OCI-LY1 (cell line): ENCODE results near the gene RBP7.
"Not testable (repeated sequence)": the region's sequence is repeated elsewhere in the genome, so short reads cannot be mapped to it uniquely, and the experiment has no call there.

ENCODE experiments used
- H2AFZ ChIP-seq: fragments of 200-600 bp; sonication (generic), shearing (Covaris generic); 2 replicates; pipeline ENCODE4 v1.6.0; 2014; ENCODE audit warnings: antibody characterized with exemption, mild to moderate bottlenecking, low read length
- H3F3A ChIP-seq: fragments of 200-600 bp; sonication (generic), shearing (Covaris generic); 2 replicates; pipeline ENCODE4 v1.6.0; 2014; ENCODE audit warnings: mild to moderate bottlenecking, antibody characterized with exemption, low read length, moderate library complexity; ENCODE audit not compliant: insufficient read depth
- H3K27ac ChIP-seq: fragments of 200-600 bp; sonication (generic); 2 replicates; pipeline ENCODE4 v1.5.1; 2014; ENCODE audit warnings: low read length, mixed run types, mild to moderate bottlenecking, low read depth; ENCODE audit not compliant: poor library complexity, severe bottlenecking
- H3K27me3 ChIP-seq: fragments of 200-600 bp; sonication (generic); 2 replicates; pipeline ENCODE4 v1.6.0; 2014; ENCODE audit warnings: antibody characterized with exemption, mild to moderate bottlenecking, low read length, moderate library complexity; ENCODE audit not compliant: insufficient read depth
- H3K36me3 ChIP-seq: fragments of 200-600 bp; sonication (generic); 2 replicates; pipeline ENCODE4 v1.6.1; 2014; ENCODE audit warnings: mild to moderate bottlenecking, antibody characterized with exemption, low read length, moderate library complexity, mixed read lengths; ENCODE audit not compliant: insufficient read depth
- H3K4me1 ChIP-seq: fragments of 200-600 bp; sonication (generic); 2 replicates; pipeline ENCODE4 v1.5.1; 2014; ENCODE audit warnings: mild to moderate bottlenecking, low read length, moderate library complexity; ENCODE audit not compliant: insufficient read depth, severe bottlenecking
- H3K4me2 ChIP-seq: fragments of 200-600 bp; sonication (generic), shearing (Covaris generic); 2 replicates; pipeline ENCODE4 v1.6.1; 2014; ENCODE audit warnings: low read length
- H3K4me3 ChIP-seq: fragments of 200-600 bp; sonication (generic); 2 replicates; pipeline ENCODE4 v1.5.1; 2014; ENCODE audit warnings: low read length, low read depth, mild to moderate bottlenecking, mixed read lengths; ENCODE audit not compliant: poor library complexity, severe bottlenecking
- H3K79me2 ChIP-seq: fragments of 200-600 bp; shearing (Covaris generic); 2 replicates; pipeline ENCODE4 v1.6.1; 2016; ENCODE audit warnings: mixed run types, low read length, mixed read lengths; ENCODE audit not compliant: insufficient read depth
- H3K9ac ChIP-seq: fragments of 200-600 bp; sonication (generic), shearing (Covaris generic); 2 replicates; pipeline ENCODE4 v1.6.1; 2014; ENCODE audit warnings: mild to moderate bottlenecking, low read length, mixed read lengths
- H3K9me2 ChIP-seq: fragments of 200-600 bp; sonication (generic), shearing (Covaris generic); 2 replicates; pipeline ENCODE4 v1.6.1; 2014; ENCODE audit warnings: low read depth, mild to moderate bottlenecking, low read length, mixed read lengths
- H3K9me3 ChIP-seq: fragments of 200-600 bp; shearing (Covaris generic); 2 replicates; pipeline ENCODE4 v1.6.1; 2014; ENCODE audit warnings: low read length, mixed read lengths
- H4K20me1 ChIP-seq: fragments of 200-600 bp; sonication (generic), shearing (Covaris generic); 2 replicates; pipeline ENCODE4 v1.6.0; 2016; ENCODE audit warnings: mild to moderate bottlenecking, low read length; ENCODE audit not compliant: insufficient read depth
- CTCF ChIP-seq: fragments of 200-600 bp; sonication (generic), shearing (Covaris generic); IDR thresholded peaks from 2 replicates; pipeline ENCODE4 v1.5.1; 2017; ENCODE audit warnings: mild to moderate bottlenecking, antibody characterized with exemption, low read length, moderate library complexity, mixed read lengths
- EZH2 ChIP-seq: fragments of 200-600 bp; sonication (generic), shearing (Covaris generic); IDR thresholded peaks from 2 replicates; pipeline ENCODE4 v1.8.0; 2017; ENCODE audit warnings: borderline replicate concordance, mixed run types, mild to moderate bottlenecking, antibody characterized with exemption, low read length, moderate library complexity, mixed read lengths

RBP7 gene

GRCh38 chr1:10022656-10023055, 25.6 kb downstream of the RBP7 start:
- Histone ChIP-seq H3K9me2 (no peaks in the 10 kb centered on the region), H3K9me3 (no peaks in the 10 kb centered on the region), H3K4me1 (no peaks in the 10 kb centered on the region), H3F3A (no peaks in the 10 kb centered on the region), H3K36me3 (no peaks in the 10 kb centered on the region), H3K27ac (no peak overlapping the region), H3K4me2 (no peak overlapping the region), H2AFZ (no peak overlapping the region), H3K79me2 (no peaks in the 10 kb centered on the region), H3K4me3 (no peak overlapping the region), H4K20me1 (no peaks in the 10 kb centered on the region), H3K9ac (no peak overlapping the region), H3K27me3 (no peaks in the 10 kb centered on the region; the same call in 1 of the 2 replicates)
- TF ChIP-seq EZH2: no peak
- TF ChIP-seq CTCF: no peak

GRCh38 chr1:10025354-10025753, 28.3 kb downstream of the RBP7 start:
- H3K9me2 ChIP-seq: no peaks in the 10 kb centered on the region
- no peak overlapping the region for H3K9ac ChIP-seq
- TF ChIP-seq CTCF (no peak), EZH2 (no peak)
- H3K9me3 ChIP-seq: no peaks in the 10 kb centered on the region
- H2AFZ ChIP-seq: no peak overlapping the region
- no peak overlapping the region for H3K4me2 ChIP-seq
- no peak overlapping the region for H3K27ac ChIP-seq
- H3K36me3 ChIP-seq: no peaks in the 10 kb centered on the region
- no peaks in the 10 kb centered on the region for H4K20me1 ChIP-seq
- H3K4me3 ChIP-seq: no peak overlapping the region
- H3K79me2 ChIP-seq: no peaks in the 10 kb centered on the region
- no peaks in the 10 kb centered on the region for H3F3A ChIP-seq
- no peaks in the 10 kb centered on the region for H3K27me3 ChIP-seq
- H3K4me1 ChIP-seq: no peaks in the 10 kb centered on the region

- TF ChIP-seq EZH2 (no peak), CTCF (no peak)
These were observed 30.0 kb downstream of the RBP7 start for GRCh38 chr1:10027027-10027426.

GRCh38 chr1:10028956-10029500, 32.0 kb downstream of the RBP7 start:
- H3K79me2 ChIP-seq, H3K27me3 ChIP-seq, H3K9me2 ChIP-seq, H3F3A ChIP-seq, H3K9ac ChIP-seq, H3K4me2 ChIP-seq, H3K36me3 ChIP-seq, H3K9me3 ChIP-seq, H2AFZ ChIP-seq, H3K4me3 ChIP-seq, H4K20me1 ChIP-seq, H3K27ac ChIP-seq: not testable (repeated sequence)
- H3K4me1 ChIP-seq: peaks cover 12% of the 10 kb centered on the region

More at GRCh38 chr1:10027027-10027426, 30.0 kb downstream of the RBP7 start:
- H3K4me2 ChIP-seq: no peak overlapping the region
- H3K9me3 ChIP-seq: no peaks in the 10 kb centered on the region
- no peaks in the 10 kb centered on the region for H3K36me3 ChIP-seq
- H2AFZ ChIP-seq: no peak overlapping the region
- H3F3A ChIP-seq: no peaks in the 10 kb centered on the region
- no peaks in the 10 kb centered on the region for H3K27me3 ChIP-seq
- H3K4me3 ChIP-seq: no peak overlapping the region
- no peaks in the 10 kb centered on the region for H3K79me2 ChIP-seq
- H4K20me1 ChIP-seq: no peaks in the 10 kb centered on the region
- no peak overlapping the region for H3K9ac ChIP-seq
- no peaks in the 10 kb centered on the region for H3K9me2 ChIP-seq
- peaks cover 2% of the 10 kb centered on the region for H3K4me1 ChIP-seq
- no peak overlapping the region for H3K27ac ChIP-seq
